K562 (cell line): ENCODE results near the gene TRAIP. TPM values are rescaled to one million over a fixed set of nuclear protein-coding genes. Genes with fewer than 3 reads are reported as not detected.
A peak's percentile ranks its signal among the peaks of the same experiment; 100 is the strongest.

ENCODE experiments used
- BMI1 ChIP-seq: fragments of 150-350 bp; IDR thresholded peaks from 2 replicates; pipeline ENCODE4 v1.6.1; 2014; ENCODE audit warnings: low read length
- ELF2 ChIP-seq: fragments of 250-450 bp; sonication (Bioruptor Pico); IDR thresholded peaks from 2 replicates; pipeline ENCODE4 v1.5.0; 2021; ENCODE audit warnings: mild to moderate bottlenecking
- ETV6 ChIP-seq, 3 experiments: fragments of 150-350 bp in 1 of 3; sonication (generic) in 1 of 3; formaldehyde crosslinking in 1 of 3; IDR thresholded peaks; 2 replicates each; pipeline versions ENCODE4 v1.6.1 to v1.8.0; 2014 to 2022; ENCODE audit warnings: borderline replicate concordance in 2 of 3, low read depth in 2 of 3, antibody characterized with exemption in 1 of 3, low read length in 1 of 3, mild to moderate bottlenecking in 1 of 3, missing genetic modification reagents in 1 of 3
- HLTF ChIP-seq: fragments of 450-650 bp; IDR thresholded peaks from 2 replicates; pipeline ENCODE4 v1.6.1; 2016
- HNRNPL ChIP-seq: fragments of 200-400 bp; formaldehyde crosslinking; IDR thresholded peaks from 2 replicates; pipeline ENCODE4 v1.6.1; 2017; ENCODE audit warnings: low read depth, mild to moderate bottlenecking, low read length
- LEF1 ChIP-seq: fragments of 450-650 bp; IDR thresholded peaks from 2 replicates; pipeline ENCODE4 v1.6.1; 2016; ENCODE audit warnings: mild to moderate bottlenecking
- MGA ChIP-seq: fragments of 450-650 bp; IDR thresholded peaks from 2 replicates; pipeline ENCODE4 v1.6.1; 2016; ENCODE audit warnings: mild to moderate bottlenecking, moderate library complexity
- MXI1 ChIP-seq: IDR thresholded peaks from 2 replicates; pipeline ENCODE4 v1.6.1; 2011; ENCODE audit warnings: low read depth, mild to moderate bottlenecking, improper control_type of control experiment, low read length
- NONO ChIP-seq, 2 experiments: fragments of 200-400 bp in 1 of 2; fragments of 450-650 bp in 1 of 2; formaldehyde crosslinking in 1 of 2; IDR thresholded peaks; 2 replicates each; pipeline ENCODE4 v1.6.1; 2017; ENCODE audit warnings: low read depth in 2 of 2, mild to moderate bottlenecking in 2 of 2, moderate library complexity in 2 of 2, low read length in 1 of 2
- NR2F6 ChIP-seq: fragments of 450-650 bp; formaldehyde crosslinking; IDR thresholded peaks from 2 replicates; pipeline ENCODE4 v1.4.0; 2020; ENCODE audit warnings: mild to moderate bottlenecking
- RBM25 ChIP-seq: fragments of 200-400 bp; formaldehyde crosslinking; IDR thresholded peaks from 2 replicates; pipeline ENCODE4 v1.6.1; 2018; ENCODE audit warnings: low read length, low read depth, moderate library complexity; ENCODE audit not compliant: severe bottlenecking
- TCF7 ChIP-seq: sonication (generic); IDR thresholded peaks from 2 replicates; pipeline ENCODE4 v1.6.1; 2016; ENCODE audit warnings: antibody characterized with exemption, borderline replicate concordance
- TRIM25 ChIP-seq: fragments of 450-650 bp; IDR thresholded peaks from 2 replicates; pipeline ENCODE4 v1.7.0; 2016; ENCODE audit warnings: borderline replicate concordance
- ZNF23 ChIP-seq: fragments of 250-450 bp; sonication (Bioruptor Pico); IDR thresholded peaks from 2 replicates; pipeline ENCODE4 v1.4.0; 2020; ENCODE audit warnings: mild to moderate bottlenecking
- ZNF384 ChIP-seq: IDR thresholded peaks from 2 replicates; pipeline ENCODE4 v1.6.1; 2012; ENCODE audit warnings: low read depth, low read length, improper control_type of control experiment
- polyA plus RNA-seq, 8 experiments: library from polyadenylated mRNA; depleted of rRNA in 4 of 8; stranded (reverse) in 5 of 8; unstranded in 3 of 8; fragments of >200 nt; fragmentation: Nextera tagmentation in 2 of 8; fragmentation: Illumina TruSeq in 1 of 8; extraction: Ambion mirVana in 2 of 8; extraction: Trizol in 1 of 8; gene quantifications; 2 replicates each; pipeline versions ENCODE4 v1.2.1 to v1.2.3, GENCODE V29; 2011 to 2014; ENCODE audit warnings: inconsistent platforms in 1 of 8, missing spikeins in 1 of 8
- total RNA-seq, 7 experiments: library from RNA; depleted of rRNA in 6 of 7; stranded (reverse); fragments of >200 nt in 6 of 7; fragmentation: Illumina TruSeq in 2 of 7; extraction: Trizol in 2 of 7; gene quantifications; 2 replicates each; pipeline versions ENCODE4 v1.2.1 to v1.2.3, GENCODE V29; 2011 to 2021; ENCODE audit warnings: low replicate concordance in 1 of 7

TRAIP gene
- total and polyA plus RNA-seq, 9 of the 15 experiments (the other 6 are each of a cell fraction or from before 2014, with no cell fraction given), result 14.3 to 38.6 (median 21.2) TPM

GRCh38 chr3:49856181-49857005 is at the start of gene TRAIP (continued):
- TF ChIP-seq TRIM25 (no peak), MGA (peak; percentile 65), ZNF23 (CRISPR knock-in tag) (no peak), LEF1 (no peak), HNRNPL (no peak), MXI1 (no peak), NR2F6 (no peak), TCF7 (no peak), HLTF (no peak), ZNF384 (no peak), BMI1 (no peak), RBM25 (no peak), ETV6 (IDR thresholded peaks at IDR 0.05; ENCODE audit: borderline replicate concordance in 1 of 2, low read depth in 2 of 2, low read length in 1 of 2) (no peak), ETV6 (CRISPR knock-in tag; IDR thresholded peaks at IDR 0.05; ENCODE audit: borderline replicate concordance) (no peak), ELF2 (CRISPR knock-in tag) (no peak), NONO (IDR thresholded peaks at IDR 0.05; ENCODE audit: low read depth in 2 of 2, low read length in 1 of 2) (0 out of 4 replicates have a peak, but pooled peaks of 1 of the 2 experiments have one; percentile 18)
